Small intestine (tissue), 7 donors: ENCODE data around the gene YAP1. TPM values are rescaled to one million over a fixed set of nuclear protein-coding genes. Genes with fewer than 3 reads are reported as not detected.

Experiments
- DNase-seq, 2 donors: peaks; one replicate each; pipeline versions ENCODE4 v3.0.0 to v3.0.0-alpha.2; 2013
- FAIRE-seq: peaks from 2 replicates; lab custom pipeline; 2012; peaks lifted over from hg19 to GRCh38; lab: Jason Lieb, UNC
- H3K27ac ChIP-seq, 3 donors: one replicate each; pipeline ENCODE4 v1.5.1; 2013; ENCODE audit warnings: low read length in 2 of 3, mild to moderate bottlenecking in 2 of 3, control low read depth in 1 of 3, inconsistent platforms in 1 of 3, low read depth in 1 of 3, moderate library complexity in 1 of 3
- H3K27me3 ChIP-seq, 3 donors: one replicate each; pipeline ENCODE4 v1.6.1; 2013; ENCODE audit warnings: low read length in 3 of 3, inconsistent platforms in 1 of 3; ENCODE audit not compliant: control insufficient read depth in 3 of 3, insufficient read depth in 3 of 3
- H3K36me3 ChIP-seq, 3 donors: one replicate each; pipeline ENCODE4 v1.6.1; 2013; ENCODE audit warnings: low read length in 3 of 3, inconsistent platforms in 1 of 3, low read depth in 1 of 3, mild to moderate bottlenecking in 1 of 3, moderate library complexity in 1 of 3; ENCODE audit not compliant: control insufficient read depth in 3 of 3, insufficient read depth in 2 of 3
- H3K4me1 ChIP-seq, 3 donors: one replicate each; pipeline ENCODE4 v1.6.1; 2013; ENCODE audit warnings: low read length in 2 of 3, inconsistent platforms in 1 of 3, low read depth in 1 of 3, mild to moderate bottlenecking in 1 of 3, moderate library complexity in 1 of 3; ENCODE audit not compliant: control insufficient read depth in 3 of 3, insufficient read depth in 2 of 3
- H3K4me3 ChIP-seq, 3 donors: one replicate each; pipeline ENCODE4 v1.5.1; 2013; ENCODE audit warnings: low read length in 3 of 3, control low read depth in 1 of 3, inconsistent platforms in 1 of 3, low read depth in 1 of 3, mild to moderate bottlenecking in 1 of 3, moderate library complexity in 1 of 3
- H3K9me3 ChIP-seq, 2 donors: one replicate each; pipeline ENCODE4 v1.6.1; 2013; ENCODE audit warnings: low read depth in 1 of 2, low read length in 1 of 2; ENCODE audit not compliant: control insufficient read depth in 2 of 2, insufficient read depth in 1 of 2
- WGBS, 3 donors: extraction: QIAGEN DNeasy Blood & Tissue Kit; methylation state at CpG; one replicate each; pipeline ENCODE4 v1.1.7; 2013; 5-methylcytosine and 5-hydroxymethylcytosine counted together
- polyA plus RNA-seq, 4 donors: library from polyadenylated mRNA; stranded (reverse) in 3 of 4; unstranded in 1 of 4; fragments of 200-250 nt in 3 of 4; fragments of 120-200 nt in 1 of 4; gene quantifications; one replicate each; pipeline versions ENCODE4 v1.2.1 to v1.2.3, GENCODE V29; 2013
- donor health status: healthy with polysubstance abuse.
- donor health status: control.
- donor health status: control.
- donor health status: Bipolar disorder and iron deficiency.
- donor health status: healthy.

The YAP1 gene
- polyA plus RNA-seq, 4 donors: 14.1 to 79.4 (median 19.8) TPM

- Histone ChIP-seq H3K27me3 (no peaks in the 10 kb centered on the region), H3K4me3 (no peak overlapping the region), H3K27ac (no peak overlapping the region), H3K9me3 (no peaks in the 10 kb centered on the region), H3K36me3 (no peaks in the 10 kb centered on the region), H3K4me1 (peaks cover 3 to 21% (median 3%) of the 10 kb centered on the region in 3 donors)
- FAIRE-seq (no peak), DNase-seq (no peak)
- 81 to 92% (median 89%) methylated on average over 1 of the region's 1 CpG for WGBS, 3 donors
Observed at GRCh38 chr11:102266099-102266498, 155.9 kb downstream of the YAP1 start.

GRCh38 chr11:102267609-102268008 is 157.4 kb downstream of the YAP1 start:
- H3K36me3 ChIP-seq: no peaks in the 10 kb centered on the region
- peak overlapping the region in 1 of 3 donors; percentile 14 for H3K4me3 ChIP-seq
- 11 to 34% (median 16%) methylated on average over 5 of the region's 5 CpGs for WGBS, 3 donors
- H3K27ac ChIP-seq: peak overlapping the region in 2 of 3 donors; percentile 35 to 73
- no peaks in the 10 kb centered on the region for H3K27me3 ChIP-seq
- no peak for FAIRE-seq
- peaks cover 3 to 30% (median 6%) of the 10 kb centered on the region in 3 donors for H3K4me1 ChIP-seq
- DNase-seq: peak; percentile 59 to 77
- no peaks in the 10 kb centered on the region for H3K9me3 ChIP-seq

GRCh38 chr11:102268083-102268984 is 158.1 kb downstream of the YAP1 start:
- Histone ChIP-seq H3K27ac (peak overlapping the region; percentile 33 to 73 (median 52)), H3K27me3 (no peaks in the 10 kb centered on the region), H3K4me1 (peaks cover 3 to 30% (median 6%) of the 10 kb centered on the region in 3 donors), H3K4me3 (peak overlapping the region; percentile 22 to 40 (median 39)), H3K9me3 (no peaks in the 10 kb centered on the region), H3K36me3 (no peaks in the 10 kb centered on the region)
- 7 to 13% (median 11%) methylated on average over 39 of the region's 39 CpGs for WGBS, 3 donors
- DNase-seq (peak; percentile 96 to 97), FAIRE-seq (no peak)

- Histone ChIP-seq H3K27me3 (no peaks in the 10 kb centered on the region), H3K9me3 (no peaks in the 10 kb centered on the region), H3K36me3 (no peaks in the 10 kb centered on the region), H3K27ac (peak overlapping the region in 1 of 3 donors; percentile 52), H3K4me3 (peak overlapping the region in 2 of 3 donors; percentile 2 to 30), H3K4me1 (peaks cover 3 to 30% (median 6%) of the 10 kb centered on the region in 3 donors)
- DNase-seq (no peak), FAIRE-seq (no peak)
- 7 to 10% (median 9%) methylated on average over 6 of the region's 6 CpGs for whole genome bisulfite sequencing, 3 donors
Observed at GRCh38 chr11:102268985-102269470, 158.8 kb downstream of the YAP1 start.

GRCh38 chr11:102269927-102270326 is 159.7 kb downstream of the YAP1 start:
- Histone ChIP-seq H3K4me1 (peaks cover 3 to 30% (median 6%) of the 10 kb centered on the region in 3 donors), H3K27ac (no peak overlapping the region), H3K27me3 (no peaks in the 10 kb centered on the region), H3K36me3 (no peaks in the 10 kb centered on the region), H3K4me3 (no peak overlapping the region), H3K9me3 (peaks cover 0 to 8% of the 10 kb centered on the region in 2 donors)
- 31 to 64% (median 50%) methylated on average over 2 of the region's 2 CpGs for WGBS, 3 donors
- DNase-seq (peak in 1 of 2 donors; percentile 23), FAIRE-seq (no peak)

- no peaks in the 10 kb centered on the region for H3K36me3 ChIP-seq
- H3K4me1 ChIP-seq: peaks cover 3 to 30% (median 6%) of the 10 kb centered on the region in 3 donors
- DNase-seq: peak; percentile 87 to 89
- H3K27me3 ChIP-seq: no peaks in the 10 kb centered on the region
- peaks cover 0 to 8% of the 10 kb centered on the region in 2 donors for H3K9me3 ChIP-seq
- no peak overlapping the region for H3K4me3 ChIP-seq
- 15 to 50% (median 43%) methylated on average over 10 of the region's 10 CpGs for WGBS, 3 donors
- peak overlapping the region; percentile 23 to 57 (median 35) for H3K27ac ChIP-seq
- FAIRE-seq: no peak
Observed at GRCh38 chr11:102272047-102272824, 162.0 kb downstream of the YAP1 start.

GRCh38 chr11:102274628-102275027 is 164.4 kb downstream of the YAP1 start:
- H3K27me3 ChIP-seq: no peaks in the 10 kb centered on the region
- H3K4me3 ChIP-seq: no peak overlapping the region
- WGBS, 3 donors: 94 to 96% (median 94%) methylated on average over 3 of the region's 3 CpGs
- DNase-seq: no peak
- H3K27ac ChIP-seq: no peak overlapping the region
- peaks cover 0 to 16% (median 3%) of the 10 kb centered on the region in 3 donors for H3K4me1 ChIP-seq
- peaks cover 0 to 8% of the 10 kb centered on the region in 2 donors for H3K9me3 ChIP-seq
- H3K36me3 ChIP-seq: no peaks in the 10 kb centered on the region
- FAIRE-seq: no peak

GRCh38 chr11:102276362-102276761 is 166.1 kb downstream of the YAP1 start:
- H3K9me3 ChIP-seq: peaks cover 0 to 8% of the 10 kb centered on the region in 2 donors
- DNase-seq (no peak), FAIRE-seq (no peak)
- H3K27ac ChIP-seq: no peak overlapping the region
- H3K27me3 ChIP-seq: no peaks in the 10 kb centered on the region
- WGBS, 3 donors: 55 to 64% (median 55%) methylated on average over 4 of the region's 4 CpGs
- no peak overlapping the region for H3K4me3 ChIP-seq
- no peaks in the 10 kb centered on the region for H3K36me3 ChIP-seq
- H3K4me1 ChIP-seq: peaks cover 0 to 15% (median 6%) of the 10 kb centered on the region in 3 donors
